A172 (cell line): ENCODE measurements around the gene TNFSF11. TPM values are rescaled to one million over a fixed set of nuclear protein-coding genes. Genes with fewer than 3 reads are reported as not detected.
"Not testable (repeated sequence)": the region's sequence is repeated elsewhere in the genome, so short reads cannot be mapped to it uniquely, and the experiment has no call there.

Experiments
- DNase-seq: peaks from one replicate; pipeline ENCODE4 v3.0.0-alpha.2; 2015; ENCODE audit warnings: low spot score
- total RNA-seq: library from RNA; depleted of rRNA; stranded (reverse); fragments of >200 nt; shearing (Covaris generic); gene quantifications from 2 replicates; pipeline ENCODE4 v1.2.3, GENCODE V29; 2014

TNFSF11 gene
- total RNA-seq, 1 experiment from 2014 or later, result not detected

GRCh38 chr13:42560320-42560719, 13.6 kb upstream of the TNFSF11 start:
- not testable (repeated sequence) for DNase-seq

GRCh38 chr13:42561752-42562467, 12.0 kb upstream of the TNFSF11 start:
- no peak for DNase-seq

- DNase-seq, result no peak
Measured at GRCh38 chr13:42567906-42568305, 6.0 kb upstream of the TNFSF11 start.

- DNase-seq, result no peak
Measured at GRCh38 chr13:42569576-42570344, 4.2 kb upstream of the TNFSF11 start.

GRCh38 chr13:42571895-42572294, 2.1 kb upstream of the TNFSF11 start:
- no peak for DNase-seq

GRCh38 chr13:42574435-42575311, 721 bp downstream of the TNFSF11 start:
- no peak for DNase-seq

GRCh38 chr13:42575938-42576337, 2.0 kb downstream of the TNFSF11 start:
- no peak for DNase-seq

- DNase-seq, result no peak
Measured at GRCh38 chr13:42577538-42577937, 3.6 kb downstream of the TNFSF11 start.

- DNase-seq, result no peak
Measured at GRCh38 chr13:42580644-42581043, 6.7 kb downstream of the TNFSF11 start.

GRCh38 chr13:42581427-42581826, 7.5 kb downstream of the TNFSF11 start:
- DNase-seq, result no peak

- DNase-seq, result no peak
Measured at GRCh38 chr13:42591602-42592001, 17.6 kb downstream of the TNFSF11 start.

- no peak for DNase-seq
Measured at GRCh38 chr13:42592915-42593900, 19.3 kb downstream of the TNFSF11 start.

- DNase-seq, result peak; percentile 53
Measured at GRCh38 chr13:42594481-42595252, 20.7 kb downstream of the TNFSF11 start.

GRCh38 chr13:42595253-42595571, 21.3 kb downstream of the TNFSF11 start:
- no peak for DNase-seq

GRCh38 chr13:42597505-42597904, 23.6 kb downstream of the TNFSF11 start:
- DNase-seq, result no peak

GRCh38 chr13:42600943-42601342, 27.0 kb downstream of the TNFSF11 start:
- peak; percentile 6 for DNase-seq

- DNase-seq, result no peak
Measured at GRCh38 chr13:42602906-42603305, 29.0 kb downstream of the TNFSF11 start.

GRCh38 chr13:42603571-42603970, 29.6 kb downstream of the TNFSF11 start:
- no peak for DNase-seq

GRCh38 chr13:42607546-42607945, 33.6 kb downstream of the TNFSF11 start:
- no peak for DNase-seq

GRCh38 chr13:42610649-42611048, 36.7 kb downstream of the TNFSF11 start:
- no peak for DNase-seq
